Left kidney (tissue), 2 donors: ENCODE results near the gene IMMP2L. TPM values are rescaled to one million over a fixed set of nuclear protein-coding genes. Genes with fewer than 3 reads are reported as not detected.
"Not testable (repeated sequence)": the region's sequence is repeated elsewhere in the genome, so short reads cannot be mapped to it uniquely, and the experiment has no call there.

Source experiments
- DNase-seq: peaks from one replicate; pipeline ENCODE4 v3.0.0-alpha.2; 2013
- polyA plus RNA-seq: library from polyadenylated mRNA; unstranded; fragments of 120-200 nt; gene quantifications from one replicate; pipeline ENCODE4 v1.2.1, GENCODE V29; 2013; ENCODE audit not compliant: insufficient read length

The IMMP2L gene
- polyA plus RNA-seq, 1 donor = 41.8 TPM

- DNase-seq = no peak
These were observed 298.0 kb downstream of the IMMP2L start for GRCh38 chr7:111264111-111264868.

DNA sequence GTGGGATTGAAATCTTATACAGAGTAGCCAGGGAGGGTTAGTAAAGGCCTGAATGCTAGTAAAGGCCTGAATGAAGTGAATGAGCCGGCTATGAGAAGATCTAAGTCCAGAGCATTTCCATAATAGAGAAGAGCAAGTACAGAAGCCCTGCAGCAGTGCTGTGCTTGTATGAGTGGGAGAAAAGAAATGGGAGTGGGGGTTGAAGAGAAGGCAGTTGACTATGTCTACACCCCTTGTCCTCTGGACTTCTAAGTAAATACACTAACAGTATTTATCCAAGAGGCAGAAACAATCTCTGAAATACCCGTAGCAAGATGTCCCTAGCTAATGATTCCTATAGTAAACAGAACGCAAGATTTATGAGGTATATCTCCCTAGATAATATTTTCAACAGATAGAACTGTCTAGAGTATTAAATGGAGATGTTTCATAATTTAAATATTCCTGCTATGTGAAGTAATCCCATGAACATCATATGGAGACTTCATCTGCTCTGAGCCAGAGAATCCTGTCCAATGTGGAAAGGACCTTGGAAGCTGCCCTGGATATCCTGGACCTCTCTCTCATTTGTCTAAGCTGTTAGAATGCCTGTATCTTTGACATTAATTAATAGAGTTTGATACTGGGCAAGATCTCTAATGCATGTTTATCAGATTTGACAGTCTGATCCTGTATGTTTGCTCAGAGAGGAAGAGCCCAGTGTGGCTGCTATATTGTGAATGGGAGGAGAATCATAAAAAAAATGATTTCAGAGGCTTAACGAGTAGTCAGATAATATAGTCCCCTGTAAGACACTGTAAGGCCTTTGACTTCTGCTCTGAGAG lies 299.8 kb downstream of the IMMP2L start:
- DNase-seq = no peak

DNA sequence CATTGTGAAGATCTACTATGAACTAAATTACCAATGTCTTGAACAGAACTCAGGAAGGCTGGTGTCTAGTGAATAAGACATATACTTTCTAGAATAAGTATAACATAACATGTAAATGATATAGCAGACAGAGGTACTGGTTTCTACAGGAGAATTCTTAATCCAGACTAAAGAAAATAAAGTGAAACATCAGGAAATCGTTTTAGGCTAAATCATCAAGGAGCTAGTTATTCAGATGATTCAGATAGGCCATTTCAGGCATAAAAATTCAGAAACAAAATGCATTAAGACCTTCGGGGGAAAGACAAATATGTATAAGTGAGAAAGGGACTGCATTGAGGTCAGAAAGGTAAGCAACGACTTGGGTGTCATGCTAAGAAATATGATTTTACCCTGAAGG lies 300.8 kb downstream of the IMMP2L start:
- DNase-seq = no peak

GRCh38 chr7:111259991-111260390 lies 302.3 kb downstream of the IMMP2L start:
- no peak for DNase-seq

GRCh38 chr7:111256391-111256790 lies 305.9 kb downstream of the IMMP2L start:
- no peak for DNase-seq

GRCh38 chr7:111255576-111255975 lies 306.7 kb downstream of the IMMP2L start:
- no peak for DNase-seq

DNA sequence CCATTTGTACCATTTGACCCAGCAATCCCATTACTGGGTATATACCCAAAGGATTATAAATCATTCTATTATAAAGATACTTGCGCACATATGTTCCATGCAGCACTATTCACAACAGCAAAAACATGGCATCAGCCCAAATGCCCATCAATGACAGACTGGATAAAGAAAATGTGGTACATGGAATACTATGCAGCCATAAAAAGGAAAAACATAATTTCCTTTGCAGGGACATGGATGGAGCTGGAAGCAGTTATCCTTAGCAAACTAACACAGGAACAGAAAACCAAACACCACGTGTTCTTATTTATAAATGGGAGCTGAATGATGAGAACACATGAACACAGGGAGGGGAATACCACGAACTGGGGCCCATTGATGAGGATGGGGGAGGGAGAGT lies 310.9 kb downstream of the IMMP2L start:
- DNase-seq = not testable (repeated sequence)

DNA sequence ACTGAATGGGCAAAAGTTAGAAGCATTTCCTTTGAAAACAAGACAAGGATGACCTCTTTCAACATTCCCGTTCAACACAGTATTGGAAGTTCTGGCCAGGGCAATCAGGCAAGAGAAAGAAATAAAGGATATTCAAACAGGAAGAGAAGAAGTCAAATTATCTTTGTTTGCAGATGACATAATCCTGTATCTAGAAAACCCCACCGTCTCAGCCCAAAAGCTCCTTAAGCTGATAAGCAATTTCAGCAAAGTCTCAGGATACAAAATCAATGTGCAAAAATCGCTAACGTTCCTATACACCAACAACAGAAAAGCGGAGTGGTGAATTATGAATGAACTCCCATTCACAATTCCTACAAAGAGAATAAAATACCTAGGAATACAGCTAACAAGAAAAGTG lies 312.5 kb downstream of the IMMP2L start:
- not testable (repeated sequence) for DNase-seq

DNA sequence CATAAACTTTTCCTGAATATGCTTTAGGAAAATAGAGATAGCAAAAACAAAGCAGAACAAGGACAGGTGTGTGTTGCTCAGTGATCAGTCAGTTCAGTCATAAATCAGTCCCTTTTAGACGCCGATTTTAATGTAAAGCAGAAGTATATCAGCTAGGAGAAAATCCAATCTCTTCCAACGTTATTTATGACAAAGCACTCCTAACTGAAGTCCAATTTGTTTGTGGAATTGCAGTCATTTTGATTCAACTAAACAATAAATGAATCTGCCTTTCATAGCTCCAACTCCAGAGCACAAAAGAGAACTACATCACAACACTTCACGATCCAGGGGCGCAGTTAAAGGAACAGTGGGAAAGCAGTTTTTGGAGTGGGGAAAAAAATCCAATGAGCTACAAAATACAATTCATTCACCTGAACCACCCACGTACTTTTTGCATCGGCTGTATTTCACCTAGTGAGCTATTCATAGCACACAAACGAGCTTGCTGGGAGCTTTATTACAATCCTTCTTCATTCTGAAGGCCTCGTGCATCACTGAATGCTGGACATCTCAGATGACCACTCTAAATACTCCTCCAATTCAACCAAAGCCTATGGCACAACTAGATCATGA lies 320.0 kb downstream of the IMMP2L start:
- no peak for DNase-seq

GRCh38 chr7:111240371-111240770 lies 321.9 kb downstream of the IMMP2L start:
- no peak for DNase-seq

GRCh38 chr7:111239437-111239836 lies 322.9 kb downstream of the IMMP2L start:
- no peak for DNase-seq

GRCh38 chr7:111238886-111239285 lies 323.4 kb downstream of the IMMP2L start:
- no peak for DNase-seq

DNA sequence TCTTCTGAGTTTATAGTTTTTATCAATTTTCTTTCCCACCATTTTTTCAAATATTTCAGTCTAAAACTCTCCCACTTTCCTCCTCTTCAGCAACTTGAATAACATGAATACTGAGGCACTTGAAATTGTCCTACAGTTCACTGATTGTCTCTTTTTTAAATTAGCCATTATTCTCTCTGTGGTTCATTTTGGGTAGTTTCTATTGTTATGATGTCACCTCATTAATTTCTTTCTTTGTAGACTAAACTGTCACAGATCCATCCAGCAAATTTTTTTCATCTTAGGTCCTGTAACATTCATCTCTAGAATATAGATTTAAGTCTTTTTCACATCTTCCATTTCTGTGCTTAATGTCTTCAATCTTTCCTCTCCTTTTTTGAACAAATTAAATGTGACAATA lies 326.6 kb downstream of the IMMP2L start:
- DNase-seq = no peak

GRCh38 chr7:111232249-111233084 lies 329.8 kb downstream of the IMMP2L start:
- DNase-seq = no peak

DNA sequence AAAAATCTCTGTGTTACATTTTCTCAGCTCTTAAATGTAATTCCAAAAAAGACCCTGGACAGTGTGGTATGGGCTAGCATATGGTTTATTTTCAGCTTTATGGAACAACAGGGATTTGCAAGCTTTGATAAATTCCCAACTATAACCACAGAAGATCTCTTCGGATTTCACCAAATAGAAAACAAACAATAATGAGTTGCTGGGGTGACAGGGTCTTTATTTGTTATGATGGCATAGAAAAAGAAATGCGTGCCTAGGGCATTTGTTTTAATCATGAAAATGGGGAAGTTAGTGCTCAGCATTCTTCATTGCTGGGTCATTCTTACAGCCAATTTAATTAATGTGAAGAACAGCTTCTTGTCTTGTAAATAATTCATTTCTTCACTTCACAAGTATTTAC lies 332.4 kb downstream of the IMMP2L start:
- DNase-seq = no peak

GRCh38 chr7:111229181-111229740 lies 333.0 kb downstream of the IMMP2L start:
- DNase-seq = no peak

DNA sequence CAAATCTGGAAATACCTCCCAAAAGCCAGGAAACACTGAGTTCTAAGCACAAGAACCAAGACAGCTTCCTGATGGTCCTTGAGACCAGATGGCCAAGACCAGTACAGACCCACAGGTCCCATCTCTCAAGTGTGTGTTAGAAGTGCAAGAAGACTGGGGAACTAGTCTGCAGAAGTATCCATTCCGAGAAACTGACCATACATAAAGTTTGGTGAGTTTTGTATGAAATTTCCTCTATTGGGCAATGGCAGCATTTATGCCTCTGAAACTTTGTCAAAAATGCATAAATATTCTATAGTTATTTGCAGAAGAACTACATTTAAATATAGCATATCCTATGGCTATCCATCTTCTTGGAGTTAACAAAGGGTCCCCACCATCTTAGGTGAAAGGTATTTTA lies 333.9 kb downstream of the IMMP2L start:
- DNase-seq = no peak

GRCh38 chr7:111226800-111227199 lies 335.5 kb downstream of the IMMP2L start:
- no peak for DNase-seq

GRCh38 chr7:111224354-111225231 lies 337.7 kb downstream of the IMMP2L start:
- no peak for DNase-seq

- DNase-seq = no peak
These were observed 338.5 kb downstream of the IMMP2L start for GRCh38 chr7:111223802-111224253.

DNA sequence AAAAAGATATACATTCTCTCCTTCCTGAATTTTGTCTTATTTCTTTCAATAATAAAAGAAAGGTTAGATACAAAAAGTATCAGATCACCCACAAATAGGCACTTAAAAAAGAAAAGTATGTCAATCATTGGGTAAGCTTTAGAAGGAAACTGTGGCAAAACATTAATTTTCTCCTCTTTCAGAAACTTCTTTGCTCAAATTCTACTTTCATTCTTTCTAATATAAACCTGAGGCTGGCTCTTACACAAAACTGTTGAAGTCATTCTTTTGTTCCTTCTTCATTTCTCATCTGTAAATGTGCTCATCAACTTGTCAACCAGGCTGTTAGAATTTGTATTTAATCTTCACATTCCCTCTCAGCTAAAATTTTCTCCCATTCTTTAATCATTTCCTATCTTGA lies 346.7 kb downstream of the IMMP2L start:
- DNase-seq = no peak
